GM18502 (cell line): ENCODE measurements around the gene TFAP2D.

Experiments used
- ATAC-seq: cut with Tn5 transposase; IDR thresholded peaks from one replicate; pipeline ENCODE4 v1.9.1; 2021; ENCODE audit warnings: mild to moderate bottlenecking; ENCODE audit not compliant: unreplicated experiment, poor library complexity

The TFAP2D gene

GRCh38 chr6:50717734-50718457 lies 4.6 kb downstream of the TFAP2D start:
- no peak for ATAC-seq

DNA sequence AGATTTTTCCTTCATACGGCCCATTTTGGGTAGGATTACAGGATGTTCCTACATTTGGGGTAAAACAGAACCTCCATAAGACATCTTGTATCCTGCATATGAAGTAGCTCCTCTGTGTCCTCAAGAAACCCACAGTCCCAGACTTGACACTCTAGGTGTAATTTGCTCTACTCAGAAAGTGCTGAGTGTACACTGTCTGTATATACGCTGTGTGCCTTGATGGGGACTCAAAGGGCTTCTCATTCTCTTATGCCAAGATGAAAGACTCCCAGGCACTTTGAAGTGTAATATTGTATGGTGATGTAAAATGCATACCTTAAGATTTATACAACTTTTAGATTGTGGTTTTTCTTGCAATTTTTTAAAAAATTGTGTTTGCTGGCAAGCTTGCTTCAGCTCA lies 5.2 kb downstream of the TFAP2D start:
- ATAC-seq: no peak

- ATAC-seq: no peak
These were observed 7.3 kb downstream of the TFAP2D start for GRCh38 chr6:50720623-50721022.

- no peak for ATAC-seq
These were observed 8.7 kb downstream of the TFAP2D start for GRCh38 chr6:50721978-50722377.

DNA sequence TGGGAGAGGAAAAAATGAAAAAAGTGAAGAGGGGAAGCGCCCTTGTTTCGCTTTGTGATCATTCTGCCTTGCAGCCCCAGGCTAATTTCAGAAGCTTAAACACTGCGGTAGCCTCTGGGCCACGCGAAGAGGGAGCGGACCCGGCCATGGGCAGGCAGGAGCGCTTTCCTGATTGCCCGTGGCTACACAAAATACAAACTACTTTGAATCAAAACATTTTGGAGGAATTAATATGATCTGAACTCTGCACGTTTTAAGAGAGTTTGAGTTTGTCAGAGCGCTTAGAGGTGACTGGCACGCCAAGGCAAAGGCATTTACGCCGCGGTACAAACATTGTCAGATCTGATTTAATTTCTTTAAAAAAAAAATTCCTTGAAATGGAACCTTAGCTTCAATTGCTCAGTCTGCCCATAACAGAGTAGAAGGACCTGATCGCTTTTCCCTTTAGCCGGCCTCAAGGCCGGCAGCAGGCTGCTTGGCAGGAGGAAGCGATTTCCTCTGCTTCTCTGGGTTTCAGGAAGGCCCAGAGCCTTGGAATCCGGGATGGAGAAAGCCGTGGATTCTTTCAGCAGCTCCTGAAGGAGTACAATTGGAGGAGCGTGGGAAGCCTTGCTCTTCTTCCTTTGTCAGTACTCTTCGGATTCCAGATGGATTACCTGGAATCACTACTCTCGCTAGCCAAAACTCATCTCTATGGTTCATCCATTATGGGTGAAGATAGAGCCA lies 9.7 kb downstream of the TFAP2D start:
- ATAC-seq: no peak

DNA sequence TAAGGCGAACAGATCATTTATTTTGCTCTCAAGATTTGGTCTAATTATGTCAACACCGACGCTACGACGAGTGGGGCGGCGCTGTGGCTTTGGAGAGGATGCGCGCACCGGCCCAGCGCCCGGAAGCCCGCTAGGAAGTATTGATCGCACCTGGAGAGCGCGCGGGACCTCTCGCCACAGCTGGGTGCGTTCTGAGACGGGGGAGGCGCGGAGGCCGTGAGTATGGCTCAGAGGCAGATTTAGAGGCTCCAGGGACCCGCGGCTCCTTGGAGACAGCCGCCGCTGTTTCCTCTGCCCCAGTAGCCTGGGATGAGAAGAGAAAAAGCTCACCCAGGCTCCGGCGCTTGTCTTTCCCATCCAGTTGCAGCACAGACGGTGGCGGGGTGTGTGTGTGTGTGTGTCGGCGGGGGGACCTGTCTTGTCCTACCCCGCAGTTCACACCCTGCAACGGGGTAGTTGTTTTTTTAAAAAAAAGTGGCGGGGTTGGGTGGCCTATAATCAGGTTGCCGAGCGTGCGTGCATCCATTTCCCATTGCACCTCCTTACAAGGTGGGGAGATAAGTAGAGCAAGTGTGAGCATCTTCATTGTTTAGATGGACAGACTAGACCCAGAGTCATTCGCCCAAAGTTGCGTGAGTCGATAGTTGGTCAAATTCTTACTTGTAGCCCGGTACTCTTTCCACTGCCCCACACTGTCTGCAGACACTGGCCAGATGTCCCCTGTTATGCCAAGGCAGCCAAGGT lies 11.2 kb downstream of the TFAP2D start:
- ATAC-seq: no peak

DNA sequence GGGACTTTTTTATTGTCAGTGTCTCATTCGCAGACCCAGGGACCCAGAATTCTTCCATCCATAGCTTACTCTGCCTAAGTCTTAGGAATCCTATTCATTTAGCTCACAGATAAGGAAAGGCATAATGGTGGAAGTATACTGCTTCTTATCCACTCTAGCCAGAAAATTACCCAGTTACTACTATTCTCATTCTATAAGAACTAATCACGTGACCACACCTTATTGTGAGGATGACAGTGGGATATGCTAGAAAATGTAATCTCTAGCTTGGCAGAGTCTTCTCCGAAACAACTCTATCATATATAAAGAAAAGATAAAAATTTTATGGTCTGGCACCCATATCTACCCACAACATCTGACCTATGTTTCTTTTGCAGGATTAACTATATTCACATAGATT lies 21.2 kb downstream of the TFAP2D start:
- ATAC-seq: no peak

DNA sequence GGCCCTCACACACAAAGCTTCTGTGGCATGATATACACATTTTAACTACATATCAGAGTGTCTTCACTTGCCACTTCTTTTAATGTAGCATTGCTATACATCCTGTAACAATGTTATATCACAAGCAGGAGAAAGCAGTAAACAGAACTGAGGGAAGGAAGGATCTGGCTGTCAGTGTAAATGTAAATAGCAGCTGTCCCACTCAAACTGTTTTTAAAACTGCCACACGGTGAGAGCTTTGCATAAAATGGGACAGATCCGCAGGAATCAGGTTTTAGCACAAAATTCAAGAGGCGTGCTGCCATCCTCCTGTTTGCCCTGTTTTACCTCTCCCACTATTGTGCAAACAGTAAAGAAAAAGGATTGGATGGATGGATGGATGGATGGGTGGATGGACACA lies 28.8 kb downstream of the TFAP2D start:
- ATAC-seq: no peak

DNA sequence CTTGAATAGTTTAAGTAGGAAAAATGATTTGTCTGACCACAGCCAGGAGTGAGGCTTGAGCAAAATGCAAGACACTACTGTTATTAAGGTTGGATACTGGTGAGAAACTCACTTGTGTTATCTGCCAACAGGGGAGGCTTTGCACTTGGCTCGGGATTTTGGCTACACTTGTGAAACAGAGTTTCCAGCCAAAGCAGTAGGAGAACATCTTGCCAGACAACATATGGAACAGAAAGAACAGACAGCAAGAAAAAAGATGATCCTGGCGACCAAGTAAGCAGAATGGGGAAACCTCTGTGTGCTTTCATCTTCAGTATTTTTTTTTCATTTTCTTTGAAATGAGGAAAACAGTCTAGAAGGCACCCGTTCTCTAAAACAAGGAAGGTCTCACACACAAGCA lies 31.6 kb downstream of the TFAP2D start:
- no peak for ATAC-seq

DNA sequence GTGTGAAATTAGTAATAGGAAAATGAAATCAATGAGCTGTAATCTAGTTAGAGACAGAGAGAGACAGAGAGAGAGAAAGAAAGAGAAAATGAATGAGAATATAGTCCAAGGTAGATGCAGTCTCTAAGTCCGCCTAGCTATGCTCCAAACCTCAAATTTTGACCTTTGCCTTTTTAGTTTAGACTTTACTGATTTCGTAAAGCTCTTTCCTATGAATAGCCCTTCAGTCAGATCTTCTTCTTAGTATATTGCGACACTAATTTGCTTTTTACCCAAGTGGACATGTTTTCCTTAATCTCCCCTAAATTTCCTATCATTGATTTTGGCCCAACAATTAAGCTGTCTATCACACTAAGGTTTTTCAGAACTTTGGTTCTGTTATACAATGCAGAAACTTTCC lies 49.5 kb downstream of the TFAP2D start:
- no peak for ATAC-seq

DNA sequence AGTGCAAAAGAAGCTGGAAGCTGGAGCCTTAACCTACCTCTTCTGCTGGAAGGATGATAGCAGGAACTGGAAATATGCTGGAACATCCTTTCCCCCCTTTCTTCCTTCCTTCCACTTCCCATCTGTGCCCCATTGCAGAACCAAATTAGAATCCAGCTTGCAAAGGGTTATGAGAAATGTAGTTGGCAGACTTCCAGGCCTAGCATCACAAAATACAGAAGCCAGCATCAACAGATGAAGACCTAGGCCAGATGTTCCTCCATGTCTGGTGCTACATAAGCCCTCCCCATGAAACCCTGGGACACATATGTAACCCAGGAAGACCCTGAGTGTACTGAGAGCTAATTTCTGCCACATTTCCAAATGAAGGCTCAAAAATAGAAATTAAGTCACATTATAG lies 65.4 kb downstream of the TFAP2D start:
- ATAC-seq: no peak

DNA sequence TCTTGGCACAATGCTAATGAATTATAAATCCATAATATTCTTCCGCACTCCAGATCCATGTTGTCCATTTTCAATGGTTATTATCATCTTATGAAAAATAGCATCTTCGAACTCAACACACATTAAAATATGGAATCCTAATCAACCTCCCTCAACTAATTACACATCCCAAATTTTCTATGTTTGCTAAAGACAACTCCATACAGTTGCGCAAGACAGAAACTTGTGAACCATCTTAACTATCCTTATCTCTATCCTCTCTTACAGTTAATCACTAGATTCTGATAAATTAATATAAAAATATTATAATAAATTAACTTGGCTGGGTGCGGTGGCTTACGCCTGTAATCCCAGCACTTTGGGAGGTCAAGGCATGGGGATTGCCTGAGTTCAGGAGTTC lies 67.1 kb downstream of the TFAP2D start:
- ATAC-seq: no peak

DNA sequence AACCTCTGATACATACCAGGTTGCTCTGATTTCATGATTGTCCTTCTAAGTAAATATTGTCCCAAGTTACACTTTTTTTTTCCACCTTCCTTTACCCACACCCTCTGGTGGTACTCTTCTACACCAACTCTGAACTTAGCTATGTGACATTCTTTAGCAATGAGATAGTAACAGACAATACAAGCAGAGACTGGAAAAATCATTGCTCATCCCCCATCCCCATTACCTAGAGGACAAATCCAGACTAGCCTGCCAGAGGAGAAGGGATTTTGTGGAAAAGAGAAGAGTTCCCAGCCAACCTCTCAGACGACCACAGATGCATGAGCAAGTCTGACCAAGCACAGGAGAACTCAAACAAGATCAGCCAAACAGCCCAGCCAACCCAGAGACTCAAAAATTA lies 72.6 kb downstream of the TFAP2D start:
- ATAC-seq: no peak

DNA sequence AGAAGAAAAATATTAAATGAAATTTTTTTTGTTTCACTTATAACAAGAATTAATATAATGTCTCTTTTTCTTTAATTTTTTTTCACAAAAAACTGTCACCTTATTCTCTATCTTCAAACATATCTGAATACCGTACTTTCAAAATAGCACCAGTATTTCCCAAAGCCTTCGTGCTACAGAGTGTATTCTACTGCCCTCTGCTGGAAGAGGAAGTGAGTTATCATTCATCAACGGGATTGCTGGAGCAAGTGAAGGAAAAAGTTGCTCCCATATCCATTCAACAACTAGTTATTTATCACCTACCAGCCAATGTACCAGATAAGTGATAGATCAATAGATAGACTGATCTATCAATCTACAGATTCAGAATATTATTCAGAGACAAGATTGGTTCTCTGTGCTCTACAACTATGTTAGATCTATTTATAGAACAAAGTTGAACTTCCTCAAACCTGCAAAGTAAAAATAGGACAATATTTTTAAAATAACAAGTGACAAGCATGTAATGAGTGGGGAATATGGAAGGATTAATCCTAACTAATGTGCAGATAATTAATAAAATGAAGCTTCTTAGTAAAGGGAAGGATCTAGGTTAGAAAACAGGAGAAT lies 78.7 kb downstream of the TFAP2D start:
- peak; percentile 76 for ATAC-seq

GRCh38 chr6:50792771-50793170 lies 79.4 kb downstream of the TFAP2D start:
- no peak for ATAC-seq

- no peak for ATAC-seq
These were observed 82.2 kb downstream of the TFAP2D start for GRCh38 chr6:50795574-50795973.

DNA sequence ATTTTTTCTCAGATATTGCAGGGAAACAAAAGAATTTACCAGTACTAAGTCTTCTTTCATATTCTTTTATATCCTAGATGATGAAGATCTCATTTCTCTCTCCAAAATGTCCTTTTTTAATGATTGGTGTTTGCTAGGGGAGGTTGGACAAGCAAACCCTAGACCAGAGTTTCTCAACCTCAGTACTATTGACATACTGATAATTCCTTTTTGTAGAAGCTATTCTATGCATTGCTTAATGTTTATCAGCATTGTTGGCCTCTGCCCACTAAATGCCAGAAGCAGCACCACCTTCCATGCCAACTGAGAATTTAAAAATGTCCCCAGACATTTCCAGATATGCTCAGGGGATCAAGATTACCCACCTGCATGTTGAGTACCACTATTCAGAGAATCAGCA lies 91.0 kb downstream of the TFAP2D start:
- ATAC-seq: no peak

DNA sequence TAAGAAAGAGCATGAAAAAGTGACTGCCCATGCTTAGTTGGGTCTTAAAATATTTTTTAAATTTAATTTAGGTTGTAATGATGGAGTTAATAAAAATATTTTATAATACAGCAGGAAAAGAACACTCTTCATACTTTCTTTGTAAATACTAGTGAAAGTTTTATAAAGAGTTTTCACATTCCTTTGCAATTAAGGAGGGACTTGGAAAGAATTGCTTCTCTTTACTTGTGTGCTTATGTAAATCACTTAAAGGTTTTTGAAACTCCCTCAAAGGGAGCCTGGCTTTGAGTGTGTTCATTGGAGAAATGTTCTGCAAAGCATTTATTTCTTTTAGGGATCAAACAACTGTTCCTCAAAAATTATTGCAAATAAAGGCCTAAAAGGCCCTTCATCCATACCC lies 93.7 kb downstream of the TFAP2D start:
- no peak for ATAC-seq

GRCh38 chr6:50815436-50816114 lies 102.2 kb downstream of the TFAP2D start:
- peak; percentile 59 for ATAC-seq

GRCh38 chr6:50816115-50816675 lies 102.9 kb downstream of the TFAP2D start:
- ATAC-seq: peak; percentile 82
